SK-N-SH (cell line): ENCODE results near the gene GIN1. TPM values are rescaled to one million over a fixed set of nuclear protein-coding genes. Genes with fewer than 3 reads are reported as not detected.
"Not testable (repeated sequence)": the region's sequence is repeated elsewhere in the genome, so short reads cannot be mapped to it uniquely, and the experiment has no call there.

Source experiments
- CTCF ChIA-PET: fragments of 300-600, 350-600 bp; formaldehyde crosslinking; extraction: SDS; loops from one replicate; lab custom pipeline; 2021; lab: Yijun Ruan, JAX
- POLR2A ChIA-PET: fragments of 350-600 bp; sonication (Branson Sonifier 250); formaldehyde crosslinking; extraction: SDS; loops from one replicate; lab custom pipeline; 2020; ENCODE audit warnings: antibody characterized with exemption, inconsistent platforms; lab: Yijun Ruan, JAX
- DNase-seq: peaks from one replicate; pipeline ENCODE4 v3.0.0; 2012
- H2AFZ ChIP-seq: fragments of 200-600 bp; sonication (generic); 2 replicates; pipeline ENCODE4 v1.8.1; 2016; ENCODE audit warnings: antibody characterized with exemption, mild to moderate bottlenecking, low read depth
- H3F3A ChIP-seq: fragments of 200-600 bp; sonication (generic); replicated peaks from 2 replicates; pipeline ENCODE3; 2016; ENCODE audit warnings: antibody characterized with exemption, mild to moderate bottlenecking; ENCODE audit not compliant: insufficient read depth
- H3K27ac ChIP-seq, 2 experiments: fragments of 200-500 bp in 1 of 2; fragments of 200-600 bp in 1 of 2; sonication (Bioruptor generic) in 1 of 2; sonication (generic), shearing (Covaris generic) in 1 of 2; 2 replicates each; pipeline versions ENCODE4 v1.5.1 to v1.6.1; 2014 to 2016; ENCODE audit warnings: low read depth in 2 of 2, inconsistent platforms in 1 of 2, low read length in 1 of 2, mild to moderate bottlenecking in 1 of 2, mixed read lengths in 1 of 2
- H3K27me3 ChIP-seq: fragments of 200-600 bp; sonication (generic), shearing (Covaris generic); 2 replicates; pipeline ENCODE4 v1.6.1; 2016; ENCODE audit warnings: mixed run types; ENCODE audit not compliant: insufficient read depth
- H3K36me3 ChIP-seq, 2 experiments: fragments of 200-500 bp in 1 of 2; fragments of 200-600 bp in 1 of 2; sonication (Bioruptor generic) in 1 of 2; sonication (generic) in 1 of 2; replicated peaks in 1 of 2; 2 replicates each; pipeline versions ENCODE3 to v1.5.1; 2014 to 2016; ENCODE audit warnings: low read length in 1 of 2, mild to moderate bottlenecking in 1 of 2; ENCODE audit not compliant: insufficient read depth in 2 of 2, control insufficient read depth in 1 of 2
- H3K4me1 ChIP-seq, 2 experiments: fragments of 200-500 bp in 1 of 2; fragments of 200-600 bp in 1 of 2; sonication (Bioruptor generic) in 1 of 2; sonication (generic), shearing (Covaris generic) in 1 of 2; 2 replicates each; pipeline versions ENCODE4 v1.5.1 to v1.6.1; 2014 to 2016; ENCODE audit warnings: low read depth in 1 of 2, low read length in 1 of 2, mixed run types in 1 of 2; ENCODE audit not compliant: insufficient read depth in 2 of 2, control insufficient read depth in 1 of 2
- H3K4me2 ChIP-seq: fragments of 200-600 bp; sonication (generic), shearing (Covaris generic); 2 replicates; pipeline ENCODE4 v1.6.1; 2017; ENCODE audit warnings: mixed run types
- H3K4me3 ChIP-seq, 2 experiments: fragments of 200-500 bp in 1 of 2; fragments of 200-600 bp in 1 of 2; sonication (Bioruptor generic) in 1 of 2; sonication (generic), shearing (Covaris generic) in 1 of 2; 2 replicates each; pipeline versions ENCODE4 v1.5.1 to v1.8.1; 2014 to 2016; ENCODE audit warnings: low read depth in 2 of 2, inconsistent platforms in 1 of 2, low read length in 1 of 2, mild to moderate bottlenecking in 1 of 2, mixed read lengths in 1 of 2, moderate library complexity in 1 of 2
- H3K79me2 ChIP-seq: fragments of 200-600 bp; sonication (generic); 2 replicates; pipeline ENCODE4 v1.8.1; 2017; ENCODE audit warnings: mild to moderate bottlenecking; ENCODE audit not compliant: insufficient read depth
- H3K9ac ChIP-seq: fragments of 200-600 bp; sonication (generic); 2 replicates; pipeline ENCODE4 v1.6.1; 2017; ENCODE audit warnings: mixed run types
- H3K9me2 ChIP-seq: fragments of 200-600 bp; sonication (generic); 2 replicates; pipeline ENCODE4 v1.6.1; 2017; ENCODE audit warnings: mixed run types
- H3K9me3 ChIP-seq: fragments of 200-600 bp; sonication (generic); 2 replicates; pipeline ENCODE4 v1.6.1; 2017; ENCODE audit warnings: mixed run types, mild to moderate bottlenecking, moderate library complexity
- H4K20me1 ChIP-seq: fragments of 200-600 bp; sonication (generic); 2 replicates; pipeline ENCODE4 v1.6.1; 2017; ENCODE audit warnings: mild to moderate bottlenecking, mixed run types; ENCODE audit not compliant: insufficient read depth
- CHD2 ChIP-seq: fragments of 150-350 bp; IDR thresholded peaks from 2 replicates; pipeline ENCODE4 v1.6.1; 2018; ENCODE audit warnings: low read length; ENCODE audit not compliant: partially characterized antibody
- ELF1 ChIP-seq: IDR thresholded peaks from 2 replicates; pipeline ENCODE4 v1.4.0; 2012
- EP300 ChIP-seq, 2 experiments: IDR thresholded peaks; 2 replicates each; pipeline versions ENCODE4 v1.4.0 to v1.6.1; 2012; ENCODE audit warnings: borderline replicate concordance in 1 of 2, low read depth in 1 of 2, low read length in 1 of 2
- EZH2phosphoT487 ChIP-seq: fragments of 200-600 bp; sonication (generic); IDR thresholded peaks from 2 replicates; pipeline ENCODE4 v1.6.1; 2017; ENCODE audit warnings: low read depth, mixed run types, mild to moderate bottlenecking, antibody characterized with exemption, moderate library complexity, borderline replicate concordance
- FOSL2 ChIP-seq: IDR thresholded peaks from 2 replicates; pipeline ENCODE4 v1.4.0; 2012; ENCODE audit warnings: low read depth, mild to moderate bottlenecking, moderate library complexity, borderline replicate concordance
- FOXM1 ChIP-seq: IDR thresholded peaks from 2 replicates; pipeline ENCODE4 v1.4.0; 2012; ENCODE audit warnings: low read depth, mild to moderate bottlenecking
- GABPA ChIP-seq: IDR thresholded peaks from 2 replicates; pipeline ENCODE4 v1.4.0; 2012; ENCODE audit warnings: low read depth, mild to moderate bottlenecking
- JUND ChIP-seq: IDR thresholded peaks from 2 replicates; pipeline ENCODE4 v1.4.0; 2012
- NFIC ChIP-seq: IDR thresholded peaks from 2 replicates; pipeline ENCODE4 v1.4.0; 2012; ENCODE audit warnings: borderline replicate concordance
- NRF1 ChIP-seq: IDR thresholded peaks from 2 replicates; pipeline ENCODE4 v1.6.1; 2012; ENCODE audit warnings: low read depth, mild to moderate bottlenecking, low read length
- RCOR1 ChIP-seq: fragments of 150-350 bp; IDR thresholded peaks from 2 replicates; pipeline ENCODE4 v1.6.1; 2017; ENCODE audit warnings: antibody characterized with exemption, low read length
- RFX5 ChIP-seq: IDR thresholded peaks from 2 replicates; pipeline ENCODE4 v1.6.1; 2012; ENCODE audit warnings: mild to moderate bottlenecking, improper control_type of control experiment, low read length
- RXRA ChIP-seq: IDR thresholded peaks from 2 replicates; pipeline ENCODE4 v1.4.0; 2012; ENCODE audit warnings: low read depth, mild to moderate bottlenecking, borderline replicate concordance
- SIN3A ChIP-seq: IDR thresholded peaks from 2 replicates; pipeline ENCODE4 v1.6.1; 2012; ENCODE audit warnings: low read depth, mild to moderate bottlenecking, low read length, moderate library complexity, borderline replicate concordance
- SMC3 ChIP-seq: IDR thresholded peaks from 2 replicates; pipeline ENCODE4 v1.6.1; 2012; ENCODE audit warnings: low read depth, low read length, improper control_type of control experiment
- TAF1 ChIP-seq: IDR thresholded peaks from 2 replicates; pipeline ENCODE4 v1.6.1; 2012; ENCODE audit warnings: low read depth, mild to moderate bottlenecking, low read length, moderate library complexity, borderline replicate concordance
- TCF12 ChIP-seq: IDR thresholded peaks from 2 replicates; pipeline ENCODE4 v1.4.0; 2012
- USF2 ChIP-seq: fragments of 150-350 bp; IDR thresholded peaks from 2 replicates; pipeline ENCODE4 v1.6.1; 2017; ENCODE audit warnings: antibody characterized with exemption, low read length, low read depth, borderline replicate concordance
- WGBS: methylation state at CpG from one replicate; pipeline ENCODE4 v1.1.6; 2017; ENCODE audit warnings: low lambda C conversion rate; 5-methylcytosine and 5-hydroxymethylcytosine counted together
- polyA plus RNA-seq, 3 experiments: library from polyadenylated mRNA; depleted of rRNA; stranded (reverse); fragments of >200 nt; gene quantifications; 2 replicates each; pipeline ENCODE4 v1.2.3, GENCODE V29; 2012

The GIN1 gene
- polyA plus RNA-seq, 1 of the 3 experiments (the other 2 are of a cell fraction) = 1.3 TPM

DNA sequence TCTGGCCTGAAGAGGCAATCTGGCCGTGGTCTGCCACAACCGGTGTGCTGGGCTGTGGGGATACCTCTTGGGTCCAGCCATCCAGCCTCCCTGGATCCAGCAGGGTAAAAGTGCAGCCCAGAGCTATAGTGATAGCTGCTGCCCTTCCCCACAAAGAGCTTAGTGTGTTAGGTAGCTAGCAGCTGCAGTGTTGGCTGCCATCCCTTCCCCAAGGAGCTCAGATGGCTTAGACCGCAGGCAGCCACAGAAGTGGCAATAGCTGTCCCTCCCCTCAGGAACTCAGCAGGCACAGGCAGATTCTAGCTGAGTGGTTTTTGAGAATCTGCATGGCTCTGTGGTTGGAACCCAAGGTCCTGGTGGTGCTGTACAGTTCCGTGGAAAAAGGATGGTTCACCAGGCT is 40.1 kb downstream of the GIN1 start:
- H3K9me3 ChIP-seq = peaks cover 7% of the 10 kb centered on the region; the same call in 1 of the 2 replicates
- POLR2A ChIA-PET = no interaction called here

DNA sequence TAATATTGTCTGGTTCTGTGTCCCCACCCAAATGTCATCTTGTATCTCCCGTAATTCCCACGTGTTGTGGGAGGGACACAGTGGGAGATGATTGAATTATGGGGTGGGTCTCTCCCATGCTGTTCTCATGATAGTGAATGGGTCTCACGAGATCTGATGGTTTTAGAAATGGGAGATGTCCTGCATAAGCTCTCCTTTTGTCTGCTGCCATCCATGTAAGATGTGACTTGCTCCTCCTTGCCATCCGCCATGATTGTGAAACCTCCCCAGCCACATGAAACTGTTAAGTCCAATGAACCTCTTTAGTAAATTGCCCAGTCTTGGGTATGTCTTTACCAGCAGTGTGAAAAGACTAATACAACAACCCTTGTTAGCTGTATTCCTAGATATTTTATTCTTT is 44.5 kb downstream of the GIN1 start:
- Histone ChIP-seq H3K27me3 (no peaks in the 10 kb centered on the region), H2AFZ (no peak overlapping the region), H4K20me1 (no peaks in the 10 kb centered on the region), H3K9ac (no peak overlapping the region), H3F3A (no peaks in the 10 kb centered on the region), H3K36me3 (no peaks in the 10 kb centered on the region), H3K27ac (no peak overlapping the region), H3K4me2 (no peak overlapping the region), H3K4me3 (no peak overlapping the region), H3K79me2 (no peaks in the 10 kb centered on the region), H3K9me3 (peaks cover 7% of the 10 kb centered on the region; the same call in 1 of the 2 replicates), H3K9me2 (0 out of 2 replicates have a peak, but pooled peaks cover 1% of the 10 kb centered on the region), H3K4me1 (no peaks in the 10 kb centered on the region)
- ChIA-PET CTCF (no interaction called here), POLR2A (no interaction called here)
- TF ChIP-seq SMC3 = no peak
- no peak for TF ChIP-seq GABPA
- no peak for TF ChIP-seq RCOR1
- 51% methylated on average over 3 of the region's 4 CpGs for WGBS
- no peak for DNase-seq

More for the DNA sequence above, 40.1 kb downstream of the GIN1 start:
- no peak overlapping the region for H2AFZ ChIP-seq
- no peaks in the 10 kb centered on the region for H3F3A ChIP-seq
- 70% methylated on average over 2 of the region's 4 CpGs for WGBS
- CTCF ChIA-PET = no interaction called here
- H3K4me3 ChIP-seq = no peak overlapping the region
- no peak overlapping the region for H3K9ac ChIP-seq
- no peak for DNase-seq
- no peak overlapping the region for H3K27ac ChIP-seq
- H3K4me2 ChIP-seq = no peak overlapping the region
- 0 out of 2 replicates have a peak, but pooled peaks cover 2% of the 10 kb centered on the region for H3K9me2 ChIP-seq
- no peaks in the 10 kb centered on the region for H3K27me3 ChIP-seq
- TF ChIP-seq NFIC (no peak), TAF1 (no peak), TCF12 (no peak)
- no peaks in the 10 kb centered on the region for H3K4me1 ChIP-seq
- no peaks in the 10 kb centered on the region for H4K20me1 ChIP-seq
- H3K79me2 ChIP-seq = no peaks in the 10 kb centered on the region
- H3K36me3 ChIP-seq = peaks cover 0 to 9% of the 10 kb centered on the region in 2 experiments

GRCh38 chr5:103073500-103073899 is 46.4 kb downstream of the GIN1 start:
- H3K9me2 ChIP-seq, H4K20me1 ChIP-seq, H3F3A ChIP-seq, CTCF ChIA-PET, DNase-seq, H3K27me3 ChIP-seq, H3K9me3 ChIP-seq, H3K4me1 ChIP-seq, H3K36me3 ChIP-seq, H2AFZ ChIP-seq, H3K79me2 ChIP-seq, H3K27ac ChIP-seq, H3K4me2 ChIP-seq, H3K9ac ChIP-seq, POLR2A ChIA-PET, H3K4me3 ChIP-seq: not testable (repeated sequence)
- 43% methylated on average over 4 of the region's 4 CpGs for WGBS

GRCh38 chr5:103066326-103066725 is 53.6 kb downstream of the GIN1 start:
- WGBS = 85% methylated on average over 1 of the region's 1 CpG
- DNase-seq = no peak

More at GRCh38 chr5:103066326-103066725, 53.6 kb downstream of the GIN1 start:
- no peaks in the 10 kb centered on the region for H3K27me3 ChIP-seq
- H3K79me2 ChIP-seq = no peaks in the 10 kb centered on the region
- no peaks in the 10 kb centered on the region for H3K36me3 ChIP-seq
- H3K27ac ChIP-seq = no peak overlapping the region
- H3K4me1 ChIP-seq = no peaks in the 10 kb centered on the region; a peak in 1 of 4 replicates
- H3K4me2 ChIP-seq = no peak overlapping the region
- H3K9me3 ChIP-seq = no peaks in the 10 kb centered on the region
- H3K9me2 ChIP-seq = no peaks in the 10 kb centered on the region
- ChIA-PET CTCF (interaction anchor here (0.6 kb wide), 1 partner anchor 148 kb away, joined by 3 read pairs; no protein-coding TSS in a partner anchor), POLR2A (no interaction called here)
- no peaks in the 10 kb centered on the region for H4K20me1 ChIP-seq
- no peak overlapping the region for H3K4me3 ChIP-seq
- H3K9ac ChIP-seq = no peak overlapping the region
- H2AFZ ChIP-seq = no peak overlapping the region
- H3F3A ChIP-seq = no peaks in the 10 kb centered on the region
- TF ChIP-seq RFX5 (no peak), EZH2phosphoT487 (no peak), FOSL2 (no peak), USF2 (no peak), NRF1 (no peak), EP300 (IDR thresholded peaks at IDR 0.05; ENCODE audit: borderline replicate concordance in 1 of 2, low read depth in 1 of 2, low read length in 1 of 2) (no peak), TAF1 (no peak), FOXM1 (no peak), ELF1 (no peak), JUND (no peak), SIN3A (no peak), NFIC (no peak), RXRA (no peak), CHD2 (no peak)
